Neural cell (in vitro differentiated cells): ENCODE data around the gene CPAMD8. TPM values are rescaled to one million over a fixed set of nuclear protein-coding genes. Genes with fewer than 3 reads are reported as not detected.

ENCODE experiments used
- H2AFZ ChIP-seq: fragments of 200-600, 300-800 bp; sonication (generic), shearing (Covaris generic); 2 replicates; pipeline ENCODE4 v1.6.0; 2014; ENCODE audit warnings: low read depth, mild to moderate bottlenecking, antibody characterized with exemption, low read length, moderate library complexity
- H3F3A ChIP-seq: fragments of 200-600 bp; shearing (Covaris generic); 2 replicates; pipeline ENCODE4 v1.6.1; 2016; ENCODE audit warnings: mild to moderate bottlenecking, moderate library complexity, mixed read lengths, antibody characterized with exemption, low read length; ENCODE audit not compliant: insufficient read depth, poor library complexity, severe bottlenecking
- H3K27ac ChIP-seq: fragments of 200-600, 300-800 bp; sonication (generic), shearing (Covaris generic); 2 replicates; pipeline ENCODE4 v1.5.1; 2014; ENCODE audit warnings: mild to moderate bottlenecking, low read length, moderate library complexity
- H3K27me3 ChIP-seq: fragments of 300-800, 200-600 bp; sonication (generic), shearing (Covaris generic); 2 replicates; pipeline ENCODE4 v1.6.0; 2014; ENCODE audit warnings: mild to moderate bottlenecking, low read depth, low read length, moderate library complexity; ENCODE audit not compliant: insufficient read depth
- H3K36me3 ChIP-seq: fragments of 300-800, 200-600 bp; sonication (generic), shearing (Covaris generic); 2 replicates; pipeline ENCODE4 v1.5.1; 2014; ENCODE audit warnings: mild to moderate bottlenecking, antibody characterized with exemption, low read length, moderate library complexity; ENCODE audit not compliant: insufficient read depth
- H3K4me2 ChIP-seq: fragments of 300-800, 200-600 bp; sonication (generic), shearing (Covaris generic); 2 replicates; pipeline ENCODE4 v1.6.0; 2014; ENCODE audit warnings: mild to moderate bottlenecking, low read length
- H3K4me3 ChIP-seq: fragments of 300-800, 200-600 bp; sonication (generic), shearing (Covaris generic); 2 replicates; pipeline ENCODE4 v1.5.1; 2014; ENCODE audit warnings: mild to moderate bottlenecking, low read length, moderate library complexity
- H3K79me2 ChIP-seq: fragments of 200-600 bp; shearing (Covaris generic); replicated peaks from 2 replicates; pipeline ENCODE4 v1.6.0; 2014; ENCODE audit warnings: mild to moderate bottlenecking, low read length, moderate library complexity; ENCODE audit not compliant: insufficient read depth
- H3K9ac ChIP-seq: fragments of 300-800, 200-600 bp; sonication (generic), shearing (Covaris generic); 2 replicates; pipeline ENCODE4 v1.6.1; 2016; ENCODE audit warnings: mild to moderate bottlenecking, low read length, mixed read lengths
- H3K9me2 ChIP-seq: fragments of 200-600 bp; shearing (Covaris generic); 2 replicates; pipeline ENCODE4 v1.6.1; 2016; ENCODE audit warnings: mild to moderate bottlenecking, low read length, mixed read lengths; ENCODE audit not compliant: insufficient read depth
- H3K9me3 ChIP-seq: fragments of 200-600, 300-800 bp; sonication (generic), shearing (Covaris generic); 2 replicates; pipeline ENCODE4 v1.6.1; 2016; ENCODE audit warnings: mild to moderate bottlenecking, mixed run types, low read length, moderate library complexity, mixed read lengths
- H4K20me1 ChIP-seq: fragments of 200-600 bp; shearing (Covaris generic); 2 replicates; pipeline ENCODE4 v1.6.1; 2016; ENCODE audit warnings: mild to moderate bottlenecking, mixed run types; ENCODE audit not compliant: insufficient read depth
- CTCF ChIP-seq: fragments of 450-650 bp; IDR thresholded peaks from 2 replicates; pipeline ENCODE4 v1.5.1; 2014; ENCODE audit warnings: antibody characterized with exemption, mild to moderate bottlenecking, moderate library complexity; ENCODE audit not compliant: poor library complexity, severe bottlenecking
- EP300 ChIP-seq: fragments of 450-650 bp; conservative IDR thresholded peaks from 2 replicates; pipeline ENCODE4 v1.6.1; 2014; ENCODE audit warnings: antibody characterized with exemption, mild to moderate bottlenecking, moderate library complexity; ENCODE audit not compliant: poor library complexity, severe bottlenecking
- EZH2 ChIP-seq: fragments of 200-600, 300-800 bp; shearing (Covaris generic), sonication (generic); IDR thresholded peaks from 2 replicates; pipeline ENCODE4 v1.6.1; 2014; ENCODE audit warnings: antibody characterized with exemption, low read length, borderline replicate concordance, mild to moderate bottlenecking; ENCODE audit not compliant: insufficient read depth, poor library complexity, severe bottlenecking
- MXI1 ChIP-seq: fragments of 450-650 bp; conservative IDR thresholded peaks from 2 replicates; pipeline ENCODE4 v1.6.1; 2014; ENCODE audit warnings: antibody characterized with exemption, mild to moderate bottlenecking; ENCODE audit not compliant: poor library complexity, severe bottlenecking
- POLR2AphosphoS5 ChIP-seq: IDR thresholded peaks from 2 replicates; pipeline ENCODE4 v1.6.1; 2012
- RAD21 ChIP-seq: fragments of 450-650 bp; conservative IDR thresholded peaks from 2 replicates; pipeline ENCODE4 v1.6.1; 2014; ENCODE audit warnings: antibody characterized with exemption, mild to moderate bottlenecking, moderate library complexity
- REST ChIP-seq: IDR thresholded peaks from 2 replicates; pipeline ENCODE4 v1.6.1; 2012; ENCODE audit warnings: borderline replicate concordance
- SMC3 ChIP-seq: fragments of 450-650 bp; conservative IDR thresholded peaks from 2 replicates; pipeline ENCODE4 v1.6.1; 2014; ENCODE audit warnings: antibody characterized with exemption, mild to moderate bottlenecking, moderate library complexity; ENCODE audit not compliant: poor library complexity
- TAF1 ChIP-seq: IDR thresholded peaks from 2 replicates; pipeline ENCODE4 v1.6.1; 2012; ENCODE audit warnings: low read depth
- polyA plus RNA-seq: library from polyadenylated mRNA; depleted of rRNA; stranded (reverse); fragments of >200 nt; gene quantifications from 2 replicates; pipeline ENCODE4 v1.2.3, GENCODE V29; 2014

The CPAMD8 gene
- polyA plus RNA-seq, 1 donor from 2014 or later = 1.9 TPM

- Histone ChIP-seq H3K79me2 (no peaks in the 10 kb centered on the region), H3K9me2 (no peaks in the 10 kb centered on the region), H3K9me3 (peaks cover 11% of the 10 kb centered on the region), H3K4me2 (no peak overlapping the region), H2AFZ (no peak overlapping the region), H4K20me1 (no peaks in the 10 kb centered on the region), H3F3A (no peaks in the 10 kb centered on the region), H3K27ac (no peak overlapping the region), H3K4me3 (no peak overlapping the region), H3K9ac (no peak overlapping the region), H3K27me3 (peaks cover 11% of the 10 kb centered on the region), H3K36me3 (no peaks in the 10 kb centered on the region)
- TF ChIP-seq POLR2AphosphoS5 (no peak), SMC3 (no peak)
These were observed 4.6 kb downstream of the CPAMD8 start for GRCh38 chr19:17021793-17022590.

- no peaks in the 10 kb centered on the region for H3K79me2 ChIP-seq
- no peak overlapping the region for H3K27ac ChIP-seq
- TF ChIP-seq REST (no peak), EZH2 (no peak), MXI1 (no peak), POLR2AphosphoS5 (no peak), SMC3 (no peak), RAD21 (no peak), CTCF (no peak), TAF1 (no peak), EP300 (no peak)
- no peak overlapping the region for H3K4me2 ChIP-seq
- H3K36me3 ChIP-seq = no peaks in the 10 kb centered on the region
- H3K9me2 ChIP-seq = no peaks in the 10 kb centered on the region
- no peak overlapping the region for H3K9ac ChIP-seq
- H2AFZ ChIP-seq = no peak overlapping the region
- H3F3A ChIP-seq = no peaks in the 10 kb centered on the region
- peaks cover 11% of the 10 kb centered on the region for H3K9me3 ChIP-seq
- H4K20me1 ChIP-seq = no peaks in the 10 kb centered on the region
- H3K4me3 ChIP-seq = no peak overlapping the region
- peaks cover 11% of the 10 kb centered on the region for H3K27me3 ChIP-seq
These were observed 5.3 kb downstream of the CPAMD8 start for GRCh38 chr19:17021328-17021727.
